SIG-M5 treated with dmso at 0.1 percent for 504 hours (cell line): ENCODE data around the gene CTDSP2.
A peak's percentile ranks its signal among the peaks of the same experiment; 100 is the strongest.
"Not testable (repeated sequence)": the region's sequence is repeated elsewhere in the genome, so short reads cannot be mapped to it uniquely, and the experiment has no call there.

Source experiments
- DNase-seq: peaks from one replicate; lab custom pipeline; 2025; ENCODE audit not compliant: unreplicated experiment; lab: John Stamatoyannopoulos, UW

The CTDSP2 gene

GRCh38 chr12:57836442-57837375 is 9.8 kb downstream of the CTDSP2 start:
- peak; percentile 50 for DNase-seq

- no peak for DNase-seq
Measured at GRCh38 chr12:57835366-57836288, 10.9 kb downstream of the CTDSP2 start.

DNA sequence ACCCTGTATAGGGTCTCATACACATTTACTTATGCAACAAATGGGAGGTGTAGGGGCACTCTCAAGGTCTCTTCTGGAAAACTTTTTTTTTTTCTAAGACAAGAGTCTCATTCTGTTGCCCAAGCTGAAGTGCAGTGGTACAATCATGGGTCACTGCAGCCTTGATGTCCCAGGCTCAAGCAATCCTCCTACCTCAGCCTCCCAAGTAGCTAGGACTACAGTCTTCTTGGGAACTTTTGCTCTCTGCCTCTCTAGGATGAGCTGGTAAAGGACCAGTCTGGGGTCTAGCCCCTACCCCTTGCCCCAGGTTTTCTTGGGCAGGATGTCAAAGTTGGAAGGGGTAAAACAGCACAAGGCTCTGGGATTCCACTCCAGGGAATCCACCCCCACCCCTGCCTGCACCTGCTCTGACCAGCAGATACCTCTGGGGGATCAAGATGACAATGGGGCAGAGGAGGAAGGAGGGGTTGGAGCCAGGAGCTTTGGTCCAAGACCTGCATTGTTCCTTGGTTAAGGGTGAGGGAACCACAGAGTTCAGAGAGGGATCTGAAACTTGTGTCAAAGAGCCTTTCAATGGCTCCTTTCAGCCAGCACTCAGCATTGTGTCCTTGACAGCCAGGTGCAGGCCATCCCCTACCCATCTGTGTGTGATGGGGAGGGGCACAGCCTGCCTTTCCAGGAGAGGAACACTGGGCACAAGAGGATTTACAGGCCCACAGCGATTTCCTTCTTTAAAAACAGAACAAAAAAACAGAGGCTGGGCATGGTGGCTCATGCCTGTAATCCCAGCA is 12.2 kb downstream of the CTDSP2 start:
- no peak for DNase-seq

GRCh38 chr12:57833672-57834071 is 12.9 kb downstream of the CTDSP2 start:
- no peak for DNase-seq

DNA sequence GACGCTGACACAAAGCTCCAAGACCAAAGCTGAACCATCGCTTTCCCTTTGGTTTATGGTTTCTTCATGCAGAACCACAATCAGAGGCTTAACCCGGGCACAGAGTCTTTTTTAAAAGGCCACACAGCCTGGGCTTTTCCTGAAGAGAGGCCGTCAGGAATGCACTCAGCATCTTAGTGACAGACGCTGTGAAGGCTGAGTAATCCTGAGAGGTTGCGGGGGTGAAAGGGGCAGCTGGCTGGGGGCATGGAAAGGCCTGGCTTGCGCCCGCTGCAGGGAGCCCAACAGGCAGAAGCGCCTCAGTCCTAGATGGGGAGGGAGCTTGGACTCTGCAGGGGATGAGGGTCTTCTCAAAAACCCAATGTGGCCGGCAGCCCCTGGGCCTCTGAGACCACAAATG is 13.6 kb downstream of the CTDSP2 start:
- DNase-seq = no peak

- DNase-seq = no peak
Measured at GRCh38 chr12:57830393-57830792, 16.1 kb downstream of the CTDSP2 start.

GRCh38 chr12:57829025-57829777 is 17.3 kb downstream of the CTDSP2 start:
- no peak for DNase-seq

DNA sequence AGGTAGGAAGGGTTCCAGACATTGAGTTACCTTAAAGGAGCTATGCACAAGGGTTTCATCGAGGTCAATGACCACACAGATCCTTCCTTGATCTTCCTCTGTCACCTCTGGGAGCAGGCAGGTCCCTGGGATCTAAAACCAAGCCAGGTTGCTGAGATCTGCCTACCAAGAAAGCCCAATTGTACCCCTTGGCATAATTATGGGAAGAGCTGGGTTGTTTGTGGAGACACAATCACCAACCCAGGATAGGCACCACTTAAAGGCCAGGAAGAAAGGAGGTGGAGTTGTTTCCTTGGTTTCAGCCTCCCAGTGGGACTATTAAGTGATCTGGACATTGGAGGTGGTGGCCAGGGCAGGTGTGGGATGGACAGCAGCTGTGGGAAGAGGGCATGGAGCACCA is 19.6 kb downstream of the CTDSP2 start:
- DNase-seq = no peak

DNA sequence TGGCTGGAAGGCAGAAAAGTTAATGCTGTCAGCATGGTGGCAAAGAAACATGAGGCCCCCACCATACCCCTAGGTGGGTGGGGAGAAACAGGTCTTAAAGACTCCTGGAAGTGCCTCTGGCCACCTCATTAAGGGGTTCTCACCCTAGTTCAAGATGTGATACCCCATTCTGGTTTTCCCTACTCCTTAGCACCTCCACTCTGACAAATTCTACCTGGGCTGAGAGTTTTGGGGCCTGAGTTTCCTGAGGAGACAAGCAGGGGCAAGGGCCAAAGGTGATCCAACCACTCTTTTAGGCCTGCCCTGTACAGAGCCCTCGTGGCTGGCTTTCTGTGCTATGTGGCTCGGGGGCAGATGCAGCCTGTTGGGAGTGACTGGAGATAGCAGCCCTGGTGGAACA is 20.1 kb downstream of the CTDSP2 start:
- no peak for DNase-seq

GRCh38 chr12:57825451-57825850 is 21.1 kb downstream of the CTDSP2 start:
- no peak for DNase-seq

DNA sequence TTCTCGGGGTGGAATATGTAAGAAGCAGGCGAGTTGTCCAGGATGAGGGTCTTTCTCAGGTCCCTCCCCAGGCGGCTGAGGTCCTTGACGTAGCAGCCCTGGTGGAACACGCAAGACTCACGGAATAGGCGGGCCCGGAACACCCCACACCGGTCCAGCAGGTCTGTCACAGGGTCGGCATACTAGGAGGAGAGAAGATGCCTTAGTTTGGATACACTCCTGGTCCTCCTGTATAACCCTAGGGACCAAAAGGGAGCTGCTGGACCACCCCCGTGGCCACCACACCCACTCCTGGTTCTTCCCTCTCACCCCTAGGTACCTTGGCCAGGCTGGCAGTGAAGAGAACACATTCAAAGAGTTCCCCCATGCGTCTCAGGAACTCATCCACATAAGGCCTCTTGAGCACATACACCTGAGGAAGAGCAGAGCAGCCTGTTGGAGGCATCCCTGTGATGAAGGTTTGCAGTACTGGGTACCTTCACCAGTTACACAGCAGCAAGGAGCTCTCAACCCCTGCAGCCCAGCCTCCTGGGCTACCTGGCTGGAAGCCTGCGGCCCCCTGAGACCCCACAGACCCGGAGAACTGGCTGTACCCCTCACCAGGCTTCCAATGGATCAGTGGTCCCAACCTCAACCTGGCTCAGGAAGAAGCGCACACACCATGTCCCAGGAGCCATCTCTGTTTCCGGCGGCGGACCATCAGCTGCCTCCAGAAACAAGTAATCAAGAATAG is 22.5 kb downstream of the CTDSP2 start:
- DNase-seq = no peak

DNA sequence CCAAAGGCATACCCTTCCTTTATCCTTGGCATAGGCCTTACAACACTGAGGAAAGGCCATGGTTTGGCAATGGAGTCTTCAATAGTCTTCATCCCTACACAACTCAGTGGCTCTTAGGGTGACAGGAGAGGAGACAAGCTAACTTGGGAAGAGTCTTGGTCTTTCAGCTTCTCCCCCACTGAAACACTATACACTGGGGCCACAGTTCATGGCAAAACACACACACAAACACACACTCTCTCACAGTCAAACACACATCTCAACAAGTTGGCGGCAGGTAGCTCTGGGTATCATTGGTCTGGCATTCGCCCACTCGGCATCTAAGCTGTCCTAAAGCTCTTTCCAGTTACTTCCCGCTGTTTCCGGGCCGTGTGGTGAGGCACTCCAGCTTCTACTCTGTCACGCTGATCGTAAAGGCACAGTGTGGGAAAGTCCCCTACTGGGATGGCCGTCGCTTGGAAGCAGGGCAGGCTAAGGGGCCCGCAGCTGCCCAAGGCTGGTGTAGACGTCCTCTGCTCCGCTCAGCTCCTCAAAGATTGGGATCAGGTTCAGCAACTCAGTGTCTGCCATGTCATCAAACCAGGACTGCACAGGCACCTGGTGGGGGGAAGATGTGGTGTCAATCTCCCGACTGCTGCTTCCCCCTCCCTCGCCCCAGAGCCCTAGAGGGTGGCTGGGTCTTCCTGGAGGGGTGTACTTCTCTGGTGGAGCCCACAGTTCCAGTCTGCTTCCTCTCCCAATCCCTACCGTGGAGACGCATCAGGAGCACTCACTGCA is 23.2 kb downstream of the CTDSP2 start:
- no peak for DNase-seq

DNA sequence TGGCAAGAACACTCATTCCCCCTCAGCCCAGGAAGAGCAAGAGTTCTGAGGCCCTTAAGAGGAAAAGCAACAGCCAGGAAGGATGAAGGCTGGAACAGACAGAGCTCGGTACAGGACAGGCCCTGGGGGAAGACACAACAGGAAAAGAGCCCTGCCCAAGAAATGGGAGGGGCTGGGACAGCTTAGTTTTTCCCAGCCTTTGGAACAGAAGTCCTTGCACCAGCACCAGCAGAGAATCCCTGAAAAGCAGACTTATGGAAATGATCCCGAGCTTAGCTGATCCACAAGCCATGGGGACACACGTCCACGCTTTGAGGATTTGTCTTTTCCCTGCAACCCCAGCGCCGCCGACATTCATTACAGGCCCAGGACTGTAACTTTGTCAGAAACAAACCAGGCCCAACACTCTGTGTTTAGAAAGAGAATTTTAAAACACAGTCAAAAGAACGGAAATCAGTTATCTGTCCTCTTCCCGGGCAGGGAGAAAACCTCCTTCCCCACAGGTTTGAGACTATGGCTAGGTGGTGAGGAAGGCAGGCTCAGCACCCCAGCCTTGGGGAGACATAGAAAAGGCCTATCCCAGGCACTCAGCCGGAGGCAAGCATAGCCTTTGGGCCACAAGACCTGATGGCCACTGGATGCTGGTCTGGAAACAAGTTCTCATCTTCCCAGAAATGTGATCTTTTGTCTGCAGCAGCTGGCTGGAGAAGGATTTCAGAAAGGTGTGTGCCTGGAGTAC is 24.0 kb downstream of the CTDSP2 start:
- DNase-seq = no peak

DNA sequence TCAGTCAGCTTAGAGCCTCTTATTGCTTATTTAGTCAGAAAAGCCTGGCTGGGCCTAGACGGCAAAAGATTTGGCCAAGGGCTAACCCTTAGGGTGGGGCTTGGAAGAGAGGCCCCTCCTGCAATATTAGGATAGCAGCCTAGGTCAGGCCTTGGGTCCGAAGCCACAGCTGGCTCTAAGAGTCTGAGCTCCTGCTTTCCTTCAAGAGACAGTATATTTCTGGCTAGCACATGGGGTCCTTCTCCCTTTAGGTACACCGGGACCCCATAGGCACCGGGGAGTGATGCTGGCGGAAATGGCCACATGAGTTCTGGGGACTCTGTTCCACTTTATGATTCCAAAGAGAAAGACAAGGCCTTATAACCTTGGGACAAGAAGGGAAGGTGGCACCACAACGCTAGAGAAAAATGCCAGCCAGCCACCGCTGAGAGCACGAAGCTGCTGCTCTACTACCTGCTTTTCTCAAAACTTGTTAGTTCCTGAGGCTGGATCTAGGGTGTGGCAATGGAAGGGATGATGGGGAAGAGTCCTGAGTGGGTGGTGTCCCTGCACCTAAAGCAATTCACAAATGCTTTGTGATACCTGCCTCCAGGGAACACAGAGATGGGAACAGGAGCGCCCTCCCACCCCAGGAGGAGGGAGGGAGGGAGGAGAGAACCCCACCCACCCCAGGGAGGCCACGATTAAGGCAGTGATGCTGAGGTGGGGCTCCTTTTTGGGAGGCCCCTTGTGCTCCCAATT is 24.9 kb downstream of the CTDSP2 start:
- no peak for DNase-seq

DNA sequence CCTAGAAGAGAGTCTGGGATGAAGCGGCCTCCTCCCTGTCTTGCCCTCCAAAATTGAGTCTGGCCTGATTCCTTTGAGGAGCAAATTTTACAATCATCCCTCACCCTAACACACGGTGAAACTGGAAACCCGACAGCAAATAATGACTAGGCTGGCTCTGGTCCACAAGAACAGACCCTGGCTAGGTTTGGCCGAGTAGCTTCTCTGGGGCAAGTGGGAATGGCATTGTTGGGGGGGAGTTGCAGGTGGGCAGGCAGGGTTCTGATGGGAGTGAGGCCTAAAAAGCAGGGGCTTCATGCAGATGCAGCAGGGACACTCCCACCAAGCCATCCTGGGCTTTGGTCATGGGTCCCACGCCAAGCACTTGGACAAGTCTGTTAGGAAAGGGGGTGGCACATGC is 25.5 kb downstream of the CTDSP2 start:
- not testable (repeated sequence) for DNase-seq

DNA sequence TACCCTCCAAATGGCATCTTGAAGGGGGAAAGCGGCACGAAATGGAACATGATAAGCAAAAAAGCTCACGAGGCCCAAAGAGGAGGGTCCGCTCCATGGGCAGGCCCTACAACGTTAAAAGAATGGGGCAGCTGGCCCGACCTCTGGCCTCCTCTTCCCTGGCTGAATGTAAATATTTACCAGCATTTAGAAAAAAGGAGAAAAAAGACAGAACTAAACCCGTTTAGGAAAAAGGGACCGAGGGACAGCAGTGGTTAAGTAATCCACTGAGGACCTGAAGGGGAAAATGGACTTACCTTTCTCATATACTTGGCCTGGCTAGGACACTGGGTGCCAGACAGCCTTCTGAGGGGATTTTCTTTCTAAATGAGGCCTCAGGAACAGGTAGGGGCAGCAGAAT is 26.4 kb downstream of the CTDSP2 start:
- not testable (repeated sequence) for DNase-seq

DNA sequence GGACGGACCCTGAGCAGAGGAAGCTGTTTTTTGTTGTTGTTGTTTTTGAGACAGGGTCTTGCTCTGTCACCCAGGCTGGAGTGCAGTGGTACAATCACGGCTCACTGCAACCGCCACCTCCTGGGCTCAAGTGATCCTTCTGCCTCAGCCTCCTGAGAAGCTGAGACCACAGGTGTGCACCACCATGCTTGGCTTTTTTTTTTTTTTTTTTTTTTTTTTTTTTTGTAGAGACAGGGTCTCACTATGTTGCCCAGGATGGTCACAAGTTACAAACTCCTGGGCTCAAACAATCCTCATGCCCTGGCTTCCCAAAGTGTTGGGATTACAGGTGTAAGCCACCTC is 28.6 kb downstream of the CTDSP2 start:
- DNase-seq = not testable (repeated sequence)
